CD4-positive, alpha-beta T cell treated with Interleukin-6 at 100 ng/mL for 8 hours (primary cell): ENCODE measurements around the gene EMP3.
"Not testable (repeated sequence)": the region's sequence is repeated elsewhere in the genome, so short reads cannot be mapped to it uniquely, and the experiment has no call there.

ENCODE experiments used
- DNase-seq: peaks from one replicate; pipeline ENCODE4 v3.0.0-alpha.2; 2020; ENCODE audit warnings: mixed read lengths, low spot score

Gene EMP3

GRCh38 chr19:48348045-48348444 lies 22.7 kb downstream of the EMP3 start:
- no peak for DNase-seq

GRCh38 chr19:48348737-48349136 lies 23.4 kb downstream of the EMP3 start:
- DNase-seq = no peak

GRCh38 chr19:48350856-48351255 lies 25.5 kb downstream of the EMP3 start:
- DNase-seq = no peak

GRCh38 chr19:48351341-48351752 lies 26.0 kb downstream of the EMP3 start:
- DNase-seq = peak; percentile 73

- DNase-seq = no peak
Observed at GRCh38 chr19:48353677-48354076, 28.3 kb downstream of the EMP3 start.

- no peak for DNase-seq
Observed at GRCh38 chr19:48354332-48354992, 29.1 kb downstream of the EMP3 start.

- DNase-seq = no peak
Observed at GRCh38 chr19:48355365-48355954, 30.1 kb downstream of the EMP3 start.

- DNase-seq = no peak
Observed at GRCh38 chr19:48359123-48359522, 33.8 kb downstream of the EMP3 start.

GRCh38 chr19:48361912-48362311 lies 36.6 kb downstream of the EMP3 start:
- no peak for DNase-seq

GRCh38 chr19:48362716-48363499 lies 37.6 kb downstream of the EMP3 start:
- DNase-seq = peak; percentile 89

- no peak for DNase-seq
Observed at GRCh38 chr19:48363500-48363809, 38.1 kb downstream of the EMP3 start.

GRCh38 chr19:48363810-48364597 lies 38.7 kb downstream of the EMP3 start, which contains the start of the genes SYNGR4 and TMEM143:
TSS of gene SYNGR4 (plus strand) at chr19:48364367. CDS start at chr19:48365843, 1,476 bp downstream.
TSS of gene TMEM143 (minus strand) at chr19:48363940. CDS start at chr19:48363920, 20 bp downstream.
- peak; percentile 100 for DNase-seq

GRCh38 chr19:48364598-48365348 lies 39.4 kb downstream of the EMP3 start:
- no peak for DNase-seq

- no peak for DNase-seq
Observed at GRCh38 chr19:48365602-48366001, 40.2 kb downstream of the EMP3 start.

GRCh38 chr19:48367855-48368254 lies 42.5 kb downstream of the EMP3 start:
- DNase-seq = no peak

- no peak for DNase-seq
Observed at GRCh38 chr19:48368936-48369335, 43.6 kb downstream of the EMP3 start.

- no peak for DNase-seq
Observed at GRCh38 chr19:48370955-48371354, 45.6 kb downstream of the EMP3 start.

- DNase-seq = no peak
Observed at GRCh38 chr19:48371367-48371766, 46.0 kb downstream of the EMP3 start.

GRCh38 chr19:48371771-48372170 lies 46.4 kb downstream of the EMP3 start:
- not testable (repeated sequence) for DNase-seq

GRCh38 chr19:48372904-48373303 lies 47.6 kb downstream of the EMP3 start:
- DNase-seq = no peak

- DNase-seq = no peak
Observed at GRCh38 chr19:48373567-48373966, 48.2 kb downstream of the EMP3 start.

- no peak for DNase-seq
Observed at GRCh38 chr19:48378194-48378570, 52.8 kb downstream of the EMP3 start.
